ENCODE results near the gene MIX23.

The MIX23 gene

GRCh38 chr3:122350814-122351418, 32.1 kb downstream of the MIX23 start:
- H3K9me3 Mint-ChIP-seq, result no peaks in the 10 kb centered on the region
- peaks cover 3% of the 10 kb centered on the region for H3K27me3 Mint-ChIP-seq
- no peak overlapping the region for H3K4me3 Mint-ChIP-seq
- peaks cover 2% of the 10 kb centered on the region for H3K36me3 Mint-ChIP-seq (ENCODE audit: low read depth)
- H3K4me1 Mint-ChIP-seq (ENCODE audit: low read depth), result no peaks in the 10 kb centered on the region
- H3K27ac Mint-ChIP-seq, result no peak overlapping the region
- DNase-seq, result no peak

GRCh38 chr3:122349171-122349570, 33.9 kb downstream of the MIX23 start:
- no peak for DNase-seq
- Mint-ChIP-seq H3K4me1 (ENCODE audit: low read depth) (no peaks in the 10 kb centered on the region), H3K27me3 (peaks cover 3% of the 10 kb centered on the region), H3K4me3 (no peak overlapping the region), H3K9me3 (no peaks in the 10 kb centered on the region), H3K36me3 (ENCODE audit: low read depth) (no peaks in the 10 kb centered on the region), H3K27ac (no peak overlapping the region)

DNA sequence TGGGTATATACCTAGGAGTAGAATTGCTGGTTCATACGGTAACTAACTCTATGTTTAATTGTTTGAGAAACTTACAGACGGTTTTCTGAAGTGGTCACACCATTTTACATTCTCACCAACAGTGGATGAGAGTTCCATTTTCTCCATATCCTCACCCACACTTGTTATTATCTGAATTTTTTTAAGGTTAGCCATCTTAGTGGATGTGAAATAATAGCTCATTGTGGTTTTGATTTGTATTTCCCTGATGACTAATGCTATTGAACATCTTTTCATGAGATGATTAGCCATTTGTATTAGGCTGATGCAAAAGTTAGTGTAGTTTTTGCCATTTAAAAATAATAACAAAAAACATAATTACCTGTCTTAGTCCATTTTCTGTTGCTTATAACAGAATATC, 39.4 kb downstream of the MIX23 start:
- DNase-seq, result no peak
- H3K9me3 Mint-ChIP-seq, result no peaks in the 10 kb centered on the region
- H3K27ac Mint-ChIP-seq, result no peak overlapping the region
- H3K4me3 Mint-ChIP-seq, result no peak overlapping the region
- H3K27me3 Mint-ChIP-seq, result peaks cover 3% of the 10 kb centered on the region
- no peaks in the 10 kb centered on the region for H3K36me3 Mint-ChIP-seq (ENCODE audit: low read depth)
- no peaks in the 10 kb centered on the region for H3K4me1 Mint-ChIP-seq (ENCODE audit: low read depth)

DNA sequence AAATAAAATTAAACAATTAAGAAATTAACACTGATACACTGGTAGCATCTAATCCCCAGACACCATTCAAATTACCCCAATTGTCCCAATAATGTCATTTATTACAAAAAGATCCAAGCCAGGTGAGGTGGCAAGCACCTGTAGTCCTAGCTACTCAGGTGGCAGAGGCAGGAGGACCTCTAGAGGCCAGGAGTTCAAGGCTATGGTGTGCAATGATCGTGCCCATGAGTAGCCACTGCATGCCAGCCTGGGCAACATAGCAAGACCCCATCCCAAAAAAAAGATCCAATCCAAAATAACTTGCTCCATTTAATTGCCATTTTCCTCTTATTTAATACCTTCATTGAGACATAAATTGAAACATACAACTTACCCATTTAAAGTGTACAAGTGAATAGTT, 40.2 kb downstream of the MIX23 start:
- Mint-ChIP-seq H3K27ac (no peak overlapping the region), H3K27me3 (no peaks in the 10 kb centered on the region), H3K4me1 (ENCODE audit: low read depth) (no peaks in the 10 kb centered on the region), H3K36me3 (ENCODE audit: low read depth) (no peaks in the 10 kb centered on the region), H3K4me3 (no peak overlapping the region), H3K9me3 (no peaks in the 10 kb centered on the region)
- DNase-seq, result no peak

GRCh38 chr3:122332551-122332950, 50.5 kb downstream of the MIX23 start:
- Mint-ChIP-seq H3K9me3 (no peaks in the 10 kb centered on the region), H3K27me3 (no peaks in the 10 kb centered on the region), H3K4me3 (no peak overlapping the region), H3K36me3 (ENCODE audit: low read depth) (no peaks in the 10 kb centered on the region), H3K27ac (no peak overlapping the region), H3K4me1 (ENCODE audit: low read depth) (no peaks in the 10 kb centered on the region)
- DNase-seq, result no peak

GRCh38 chr3:122331886-122332285, 51.1 kb downstream of the MIX23 start:
- H3K27ac Mint-ChIP-seq, result no peak overlapping the region
- H3K4me1 Mint-ChIP-seq (ENCODE audit: low read depth), result no peaks in the 10 kb centered on the region
- no peaks in the 10 kb centered on the region for H3K9me3 Mint-ChIP-seq
- no peaks in the 10 kb centered on the region for H3K27me3 Mint-ChIP-seq
- no peaks in the 10 kb centered on the region for H3K36me3 Mint-ChIP-seq (ENCODE audit: low read depth)
- no peak for DNase-seq
- no peak overlapping the region for H3K4me3 Mint-ChIP-seq

DNA sequence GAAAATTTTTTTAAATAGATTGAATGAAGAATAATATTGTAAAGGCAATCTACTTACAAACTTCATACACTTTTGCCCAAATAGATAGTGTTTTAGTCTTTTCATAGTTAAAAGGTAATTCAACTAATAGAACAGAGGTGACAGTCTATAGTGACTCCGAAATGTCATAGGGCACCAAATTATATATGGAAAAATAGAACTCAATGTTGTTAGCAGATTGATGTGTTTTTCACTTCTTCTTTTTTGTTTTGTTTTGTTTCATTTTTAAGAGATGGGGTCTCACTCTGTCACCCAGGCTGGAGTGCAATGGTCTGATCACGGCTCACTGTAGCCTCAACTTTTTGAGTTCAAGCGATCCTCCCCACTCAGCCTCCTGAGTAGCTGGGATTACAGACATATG, 57.3 kb downstream of the MIX23 start:
- Mint-ChIP-seq H3K9me3 (no peaks in the 10 kb centered on the region), H3K27ac (no peak overlapping the region), H3K4me1 (ENCODE audit: low read depth) (peaks cover 17% of the 10 kb centered on the region), H3K27me3 (no peaks in the 10 kb centered on the region), H3K36me3 (ENCODE audit: low read depth) (no peaks in the 10 kb centered on the region), H3K4me3 (no peak overlapping the region)
- DNase-seq, result no peak

- no peaks in the 10 kb centered on the region for H3K36me3 Mint-ChIP-seq (ENCODE audit: low read depth)
- H3K27me3 Mint-ChIP-seq, result no peaks in the 10 kb centered on the region
- no peak within 1 kb of the TSS for H3K4me3 Mint-ChIP-seq
- H3K4me1 Mint-ChIP-seq (ENCODE audit: low read depth), result peaks cover 17% of the 10 kb centered on the region
- no peak within 1 kb of the TSS for H3K27ac Mint-ChIP-seq
- DNase-seq, result no peak
- H3K9me3 Mint-ChIP-seq, result no peaks in the 10 kb centered on the region
These were observed 58.1 kb downstream of the MIX23 start, which contains the start of gene CSTA for GRCh38 chr3:122324871-122325323. CSTA (plus strand) TSS chr3:122325248; CDS start chr3:122325293, 45 bp downstream.

DNA sequence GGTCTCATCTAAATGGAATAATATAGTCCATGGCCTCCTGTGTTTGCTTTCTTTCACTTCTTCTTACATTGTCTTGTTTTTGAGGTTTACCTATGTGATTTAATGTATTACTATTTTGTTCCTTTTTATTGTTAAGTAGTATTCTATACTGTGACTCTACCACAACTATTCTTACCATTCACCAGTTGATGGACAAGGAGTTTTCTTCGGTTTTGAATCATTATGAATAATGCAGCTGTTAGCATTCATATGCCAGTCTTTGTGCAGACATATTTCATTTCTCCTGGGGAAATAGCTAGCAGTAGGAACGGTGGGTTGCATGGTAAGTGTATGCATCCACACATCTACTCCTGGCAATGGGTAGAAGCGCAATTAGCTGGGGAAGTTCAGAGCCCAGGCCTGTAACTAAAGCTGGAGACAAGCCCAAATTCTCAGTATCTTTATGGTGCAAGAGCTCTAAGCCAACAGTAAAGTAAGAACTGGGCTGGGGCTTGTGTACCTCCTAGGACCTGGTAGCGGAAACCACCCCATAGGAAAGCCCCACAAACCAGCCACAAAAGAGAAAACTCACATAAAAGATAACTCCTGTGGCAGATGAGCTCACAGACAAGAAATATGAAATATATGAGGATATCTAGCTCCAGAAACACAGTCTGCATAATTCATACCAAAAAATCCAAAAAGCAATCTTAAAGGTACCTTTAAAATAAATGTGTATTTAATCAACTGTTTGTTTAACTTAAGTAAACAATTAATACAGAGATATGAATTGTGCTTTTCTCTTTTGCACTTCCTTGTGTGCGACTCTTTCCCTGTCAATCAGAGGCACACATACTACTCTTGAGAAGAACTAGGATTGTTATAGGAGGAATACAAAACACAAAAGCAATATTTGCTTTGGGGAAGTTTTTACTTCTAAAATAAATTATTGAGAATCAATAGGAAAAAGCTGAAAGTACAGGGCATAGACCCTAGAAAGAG, 60.6 kb downstream of the MIX23 start:
- H3K27me3 Mint-ChIP-seq, result no peaks in the 10 kb centered on the region
- no peak overlapping the region for H3K27ac Mint-ChIP-seq
- DNase-seq, result no peak
- H3K4me3 Mint-ChIP-seq, result no peak overlapping the region
- H3K9me3 Mint-ChIP-seq, result peaks cover 5% of the 10 kb centered on the region
- no peaks in the 10 kb centered on the region for H3K36me3 Mint-ChIP-seq (ENCODE audit: low read depth)
- H3K4me1 Mint-ChIP-seq (ENCODE audit: low read depth), result peaks cover 17% of the 10 kb centered on the region

GRCh38 chr3:122318620-122319019, 64.4 kb downstream of the MIX23 start:
- peaks cover 5% of the 10 kb centered on the region for H3K9me3 Mint-ChIP-seq
- no peak overlapping the region for H3K27ac Mint-ChIP-seq
- no peak overlapping the region for H3K4me3 Mint-ChIP-seq
- peaks cover 6% of the 10 kb centered on the region for H3K27me3 Mint-ChIP-seq
- DNase-seq, result no peak
- H3K4me1 Mint-ChIP-seq (ENCODE audit: low read depth), result peaks cover 17% of the 10 kb centered on the region
- no peaks in the 10 kb centered on the region for H3K36me3 Mint-ChIP-seq (ENCODE audit: low read depth)

DNA sequence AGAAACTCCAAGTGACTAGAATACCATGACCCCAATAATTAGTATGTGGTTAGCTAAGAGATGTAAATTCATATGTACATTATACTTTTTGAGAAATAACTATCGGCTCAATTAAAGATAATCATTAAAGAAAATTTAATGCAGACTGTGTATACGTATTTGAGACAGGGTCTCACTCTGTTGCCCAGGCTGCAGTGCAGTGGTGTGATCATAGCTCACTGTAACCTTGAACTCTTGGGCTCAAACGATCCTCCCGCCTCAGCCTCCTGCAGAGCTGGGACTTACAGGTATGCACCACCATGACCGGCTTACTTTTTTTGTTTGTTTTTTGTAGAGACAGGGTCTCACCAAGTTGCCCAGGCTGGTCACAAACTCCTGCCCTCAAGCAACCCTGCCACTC, 66.7 kb downstream of the MIX23 start:
- H3K4me3 Mint-ChIP-seq, result no peak overlapping the region
- peaks cover 8% of the 10 kb centered on the region for H3K4me1 Mint-ChIP-seq (ENCODE audit: low read depth)
- H3K36me3 Mint-ChIP-seq (ENCODE audit: low read depth), result no peaks in the 10 kb centered on the region

GRCh38 chr3:122315619-122316018, 67.4 kb downstream of the MIX23 start:
- Mint-ChIP-seq H3K36me3 (ENCODE audit: low read depth) (no peaks in the 10 kb centered on the region), H3K9me3 (peaks cover 5% of the 10 kb centered on the region)

More for the DNA sequence above, 66.7 kb downstream of the MIX23 start:
- H3K9me3 Mint-ChIP-seq, result peaks cover 5% of the 10 kb centered on the region
- no peak overlapping the region for H3K27ac Mint-ChIP-seq
- no peak for DNase-seq
- H3K27me3 Mint-ChIP-seq, result peaks cover 6% of the 10 kb centered on the region

DNA sequence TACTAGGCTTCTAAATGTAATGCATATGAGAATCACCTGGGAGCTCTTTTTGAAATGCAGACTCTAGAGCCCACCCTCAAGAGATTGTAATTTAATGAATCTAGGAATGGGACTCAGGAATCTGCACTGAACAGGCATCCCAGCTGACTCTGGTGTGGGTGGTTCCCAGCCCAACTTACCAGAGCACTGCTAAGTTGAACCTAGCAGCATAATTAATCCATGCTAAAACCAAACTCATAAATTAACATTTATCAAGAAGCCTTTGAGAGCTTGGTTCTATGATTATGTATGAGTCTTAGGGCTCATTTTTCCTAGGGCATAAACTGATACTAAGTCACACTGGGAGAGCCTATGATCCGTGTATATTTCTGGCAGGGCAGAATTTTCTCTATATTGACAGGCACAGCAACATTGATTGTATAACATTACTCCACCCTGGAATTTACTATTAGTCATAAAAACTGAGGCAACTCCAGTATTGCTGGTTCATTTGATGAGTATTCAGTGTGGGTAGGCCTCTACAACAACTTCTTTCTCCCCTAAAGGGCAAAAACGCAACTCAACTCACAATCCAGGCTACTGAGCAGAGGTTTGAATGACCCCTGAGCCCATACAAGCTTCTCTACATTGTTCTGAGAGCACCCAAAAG, 68.7 kb downstream of the MIX23 start:
- H3K4me3 Mint-ChIP-seq, result no peak overlapping the region
- H3K27me3 Mint-ChIP-seq, result peaks cover 6% of the 10 kb centered on the region
- H3K4me1 Mint-ChIP-seq (ENCODE audit: low read depth), result peaks cover 7% of the 10 kb centered on the region
- no peak for DNase-seq
- no peaks in the 10 kb centered on the region for H3K36me3 Mint-ChIP-seq (ENCODE audit: low read depth)
- H3K27ac Mint-ChIP-seq, result no peak overlapping the region
- H3K9me3 Mint-ChIP-seq, result peaks cover 2% of the 10 kb centered on the region

More at GRCh38 chr3:122315619-122316018, 67.4 kb downstream of the MIX23 start:
- Mint-ChIP-seq H3K27ac (no peak overlapping the region), H3K4me3 (no peak overlapping the region), H3K27me3 (peaks cover 6% of the 10 kb centered on the region), H3K4me1 (ENCODE audit: low read depth) (peaks cover 7% of the 10 kb centered on the region)
- no peak for DNase-seq

DNA sequence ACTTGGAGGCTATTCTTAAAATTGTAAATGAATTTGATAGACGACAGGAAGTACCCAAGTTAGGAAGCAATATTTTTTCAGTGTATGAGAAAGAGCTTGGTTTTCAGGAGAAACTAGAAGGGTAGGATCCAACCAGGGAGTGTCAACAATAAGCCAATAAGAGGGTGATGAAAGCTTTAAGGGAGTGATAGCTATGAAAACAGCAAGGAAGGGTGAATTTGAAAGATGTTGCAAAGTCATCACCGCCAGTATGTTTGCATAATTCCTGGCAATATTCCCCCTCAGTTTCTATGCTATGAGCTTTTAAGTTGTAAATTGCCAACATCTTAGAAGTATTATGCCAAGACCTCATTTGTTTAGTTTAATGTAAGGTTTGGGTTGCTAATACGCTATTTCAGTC, 69.8 kb downstream of the MIX23 start:
- H3K27me3 Mint-ChIP-seq, result peaks cover 6% of the 10 kb centered on the region
- H3K27ac Mint-ChIP-seq, result no peak overlapping the region
- H3K4me1 Mint-ChIP-seq (ENCODE audit: low read depth), result peaks cover 7% of the 10 kb centered on the region
- H3K9me3 Mint-ChIP-seq, result no peaks in the 10 kb centered on the region
- DNase-seq, result no peak
- H3K4me3 Mint-ChIP-seq, result no peak overlapping the region
- H3K36me3 Mint-ChIP-seq (ENCODE audit: low read depth), result no peaks in the 10 kb centered on the region

Measured in activated T-cell treated with anti-CD3 and anti-CD28 coated beads, Interleukin-2, amount 50 U/mL, for 24 hours (primary cell).